OCI-LY7 (cell line): ENCODE results near the gene PPFIBP1.

Experiments
- CTCF ChIP-seq: fragments of 200-600 bp; sonication (generic); conservative IDR thresholded peaks from 2 replicates; pipeline ENCODE4 v1.5.1; 2014; ENCODE audit warnings: mild to moderate bottlenecking, antibody characterized with exemption, low read length, moderate library complexity, mixed read lengths
- EZH2phosphoT487 ChIP-seq: fragments of 200-600 bp; sonication (generic); IDR thresholded peaks from 2 replicates; pipeline ENCODE4 v1.6.1; 2018; ENCODE audit warnings: low read depth, borderline replicate concordance, mild to moderate bottlenecking, mixed run types, antibody characterized with exemption, low read length, moderate library complexity, mixed read lengths

GRCh38 chr12:27502021-27502435 lies 22.0 kb upstream of the PPFIBP1 start:
- TF ChIP-seq CTCF, result no peak
- TF ChIP-seq EZH2phosphoT487, result no peak
